Measurements from ENCODE around the gene ANKS1B.

- TF ChIP-seq POLR2A (IDR thresholded peaks at IDR 0.05; ENCODE audit: low read depth, low read length) (no peak), MAZ (IDR thresholded peaks at IDR 0.05; ENCODE audit: borderline replicate concordance, low read depth, low read length) (no peak), USF2 (IDR thresholded peaks at IDR 0.05; ENCODE audit: low read depth, low read length) (no peak), RFX5 (IDR thresholded peaks at IDR 0.05; ENCODE audit: low read depth, low read length) (no peak), SMC3 (IDR thresholded peaks at IDR 0.05; ENCODE audit: low read depth, low read length) (no peak), FOS (IDR thresholded peaks at IDR 0.05; ENCODE audit: low read depth, low read length) (no peak), MXI1 (IDR thresholded peaks at IDR 0.05; ENCODE audit: borderline replicate concordance, low read depth, low read length) (no peak), RCOR1 (IDR thresholded peaks at IDR 0.05; ENCODE audit: insufficient replicate concordance, low read length) (no peak), CEBPB (IDR thresholded peaks at IDR 0.05; ENCODE audit: low read depth, low read length) (no peak)
- TF ChIP-seq, protein P1, sequence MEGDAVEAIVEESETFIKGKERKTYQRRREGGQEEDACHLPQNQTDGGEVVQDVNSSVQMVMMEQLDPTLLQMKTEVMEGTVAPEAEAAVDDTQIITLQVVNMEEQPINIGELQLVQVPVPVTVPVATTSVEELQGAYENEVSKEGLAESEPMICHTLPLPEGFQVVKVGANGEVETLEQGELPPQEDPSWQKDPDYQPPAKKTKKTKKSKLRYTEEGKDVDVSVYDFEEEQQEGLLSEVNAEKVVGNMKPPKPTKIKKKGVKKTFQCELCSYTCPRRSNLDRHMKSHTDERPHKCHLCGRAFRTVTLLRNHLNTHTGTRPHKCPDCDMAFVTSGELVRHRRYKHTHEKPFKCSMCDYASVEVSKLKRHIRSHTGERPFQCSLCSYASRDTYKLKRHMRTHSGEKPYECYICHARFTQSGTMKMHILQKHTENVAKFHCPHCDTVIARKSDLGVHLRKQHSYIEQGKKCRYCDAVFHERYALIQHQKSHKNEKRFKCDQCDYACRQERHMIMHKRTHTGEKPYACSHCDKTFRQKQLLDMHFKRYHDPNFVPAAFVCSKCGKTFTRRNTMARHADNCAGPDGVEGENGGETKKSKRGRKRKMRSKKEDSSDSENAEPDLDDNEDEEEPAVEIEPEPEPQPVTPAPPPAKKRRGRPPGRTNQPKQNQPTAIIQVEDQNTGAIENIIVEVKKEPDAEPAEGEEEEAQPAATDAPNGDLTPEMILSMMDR (conservative IDR thresholded peaks at IDR 0.05; ENCODE audit: low read depth, low read length): no peak
Measured at GRCh38 chr12:99906786-99907579, 77.8 kb downstream of the ANKS1B start.

Measured in IMR-90 (cell line).